Neutrophil (primary cell): ENCODE results near the gene DGAT2.

Source experiments
- H3K27ac ChIP-seq: fragments of 200-600 bp; sonication (generic); 2 replicates; pipeline ENCODE4 v1.5.1; 2016; ENCODE audit warnings: mild to moderate bottlenecking, moderate library complexity
- H3K27me3 ChIP-seq: fragments of 200-600 bp; sonication (generic); 2 replicates; pipeline ENCODE4 v1.6.0; 2016; ENCODE audit warnings: mild to moderate bottlenecking
- H3K36me3 ChIP-seq: fragments of 200-600 bp; sonication (generic); 2 replicates; pipeline ENCODE4 v1.5.1; 2017
- H3K4me1 ChIP-seq, 2 experiments: fragments of 200-600 bp in 1 of 2; sonication (generic) in 1 of 2; 1 replicate in 1 of 2; 2 replicates in 1 of 2; pipeline versions ENCODE4 v1.5.1 to v1.6.1; 2013 to 2016; ENCODE audit warnings: low read depth in 1 of 2, low read length in 1 of 2, mild to moderate bottlenecking in 1 of 2, moderate library complexity in 1 of 2; ENCODE audit not compliant: control insufficient read depth in 1 of 2, insufficient read depth in 1 of 2
- H3K4me3 ChIP-seq, 2 experiments: fragments of 200-600 bp in 1 of 2; sonication (generic) in 1 of 2; 1 replicate in 1 of 2; 2 replicates in 1 of 2; pipeline ENCODE4 v1.5.1; 2013 to 2016; ENCODE audit warnings: low read depth in 1 of 2, low read length in 1 of 2, mild to moderate bottlenecking in 1 of 2, moderate library complexity in 1 of 2
- H3K9me3 ChIP-seq: fragments of 200-600 bp; sonication (generic); 2 replicates; pipeline ENCODE4 v1.5.1; 2016
- CTCF ChIP-seq: fragments of 200-600 bp; sonication (generic); IDR thresholded peaks from 2 replicates; pipeline ENCODE4 v1.5.1; 2016; ENCODE audit warnings: antibody characterized with exemption

Gene DGAT2

GRCh38 chr11:75725547-75726320 lies 42.8 kb upstream of the DGAT2 start:
- Histone ChIP-seq H3K36me3 (no peaks in the 10 kb centered on the region), H3K27ac (no peak overlapping the region), H3K27me3 (no peaks in the 10 kb centered on the region), H3K9me3 (no peaks in the 10 kb centered on the region), H3K4me3 (no peak overlapping the region), H3K4me1 (no peaks in the 10 kb centered on the region)
- TF ChIP-seq CTCF = no peak

DNA sequence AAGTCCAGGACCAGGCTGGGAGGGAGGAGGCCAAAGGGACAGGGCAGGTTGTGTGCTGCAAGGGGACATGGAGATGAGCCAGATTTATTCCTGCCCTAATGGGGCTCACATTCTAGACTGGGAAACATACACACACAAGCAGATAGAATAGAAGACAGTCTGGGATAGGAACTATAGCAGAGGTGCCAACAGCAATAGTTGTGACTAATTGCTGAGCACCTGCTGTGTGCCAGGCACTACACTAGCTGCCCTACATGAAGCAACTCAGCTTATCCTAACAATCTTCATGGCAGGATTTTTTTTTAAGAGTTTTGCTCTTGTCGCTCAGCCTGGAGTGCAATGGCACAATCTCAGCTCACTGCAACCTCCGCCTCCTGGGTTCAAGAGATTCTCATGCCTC lies 39.6 kb upstream of the DGAT2 start:
- Histone ChIP-seq H3K4me3 (no peak overlapping the region), H3K27me3 (no peaks in the 10 kb centered on the region)
- no peak for TF ChIP-seq CTCF

GRCh38 chr11:75731095-75731494 lies 37.5 kb upstream of the DGAT2 start:
- TF ChIP-seq CTCF = no peak
- Histone ChIP-seq H3K9me3 (no peaks in the 10 kb centered on the region), H3K36me3 (no peaks in the 10 kb centered on the region), H3K4me3 (no peak overlapping the region), H3K4me1 (no peaks in the 10 kb centered on the region), H3K27me3 (no peaks in the 10 kb centered on the region), H3K27ac (no peak overlapping the region)

More for the DNA sequence above, 39.6 kb upstream of the DGAT2 start:
- Histone ChIP-seq H3K9me3 (no peaks in the 10 kb centered on the region), H3K36me3 (no peaks in the 10 kb centered on the region), H3K4me1 (no peaks in the 10 kb centered on the region), H3K27ac (no peak overlapping the region)

DNA sequence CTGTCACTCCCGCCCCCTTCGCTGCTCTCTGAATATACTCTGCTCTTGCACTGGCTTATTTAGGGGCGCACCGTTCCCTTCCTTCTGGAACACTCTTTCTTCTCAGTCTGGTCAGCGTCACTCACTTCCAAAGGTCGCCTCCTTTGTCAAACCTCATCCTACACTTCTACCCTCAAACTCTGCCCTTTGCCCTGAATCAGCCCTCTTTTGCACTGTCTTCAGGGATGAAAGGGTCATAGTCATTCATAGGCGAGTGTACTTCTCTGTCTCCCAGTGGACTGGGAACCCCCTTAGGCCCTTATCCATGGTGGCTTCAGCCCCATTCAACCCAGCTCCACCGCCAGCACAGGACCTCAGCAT lies 35.5 kb upstream of the DGAT2 start:
- Histone ChIP-seq H3K36me3 (no peaks in the 10 kb centered on the region), H3K4me3 (no peak overlapping the region), H3K4me1 (no peaks in the 10 kb centered on the region), H3K27ac (no peak overlapping the region), H3K9me3 (no peaks in the 10 kb centered on the region), H3K27me3 (no peaks in the 10 kb centered on the region)
- no peak for TF ChIP-seq CTCF

- H3K4me3 ChIP-seq = no peak overlapping the region
- no peaks in the 10 kb centered on the region for H3K27me3 ChIP-seq
- no peak overlapping the region for H3K27ac ChIP-seq
- H3K9me3 ChIP-seq = no peaks in the 10 kb centered on the region
- no peaks in the 10 kb centered on the region for H3K4me1 ChIP-seq
- TF ChIP-seq CTCF = no peak
- no peaks in the 10 kb centered on the region for H3K36me3 ChIP-seq
Observed at GRCh38 chr11:75733431-75734107, 35.0 kb upstream of the DGAT2 start.
